ENCODE measurements around the gene NUCB2.
"Not testable (repeated sequence)": the region's sequence is repeated elsewhere in the genome, so short reads cannot be mapped to it uniquely, and the experiment has no call there.

NUCB2 gene
- 11.1 to 32.8 (median 22.2) reads per million in 3 experiments for total RNA-seq

DNA sequence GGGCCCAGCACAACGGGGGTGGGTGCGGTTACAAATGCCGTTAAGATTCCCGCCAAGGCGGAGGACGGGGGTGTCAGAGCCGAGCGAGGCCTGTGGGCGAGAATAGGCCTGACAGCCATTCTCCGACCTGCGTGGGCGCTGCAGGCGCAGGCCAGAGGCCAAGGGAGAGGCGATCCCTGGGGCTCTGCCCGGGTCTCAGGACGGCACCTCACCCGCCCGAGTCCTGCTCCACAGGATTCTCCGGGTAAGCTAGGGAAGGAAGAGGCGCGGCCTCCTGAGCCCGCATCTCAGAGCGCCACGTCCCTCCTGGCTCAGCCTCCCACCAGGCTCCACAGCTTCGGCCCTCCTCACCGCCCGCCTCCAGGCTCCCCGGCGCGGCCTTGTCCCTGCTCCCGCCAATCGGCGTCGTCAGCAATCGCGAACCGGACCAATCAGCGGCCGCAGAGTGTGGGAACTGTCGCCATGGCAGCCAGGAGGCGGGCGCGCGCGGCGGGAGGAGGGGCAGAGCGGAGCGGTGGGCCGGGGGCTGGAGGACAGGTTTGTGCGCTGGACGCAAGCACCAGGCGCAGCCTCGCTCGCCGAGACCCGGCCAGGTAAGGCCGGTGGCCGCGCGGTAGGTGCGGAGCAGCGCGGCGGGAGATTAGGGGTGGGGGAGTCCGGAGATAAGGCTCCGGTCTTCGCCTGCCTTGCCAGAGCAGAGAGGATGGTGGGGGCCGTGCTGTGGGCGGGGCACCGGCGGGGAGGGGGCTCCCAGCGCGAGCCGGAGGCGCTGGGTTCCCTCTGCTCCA lies at the start of gene NUCB2:
Gene NUCB2 (plus strand): TSS at position 504 of the 788 bp plus-strand sequence. CDS start 18,585 bp downstream, outside the sequence.
- peak; percentile 93 for DNase-seq

DNA sequence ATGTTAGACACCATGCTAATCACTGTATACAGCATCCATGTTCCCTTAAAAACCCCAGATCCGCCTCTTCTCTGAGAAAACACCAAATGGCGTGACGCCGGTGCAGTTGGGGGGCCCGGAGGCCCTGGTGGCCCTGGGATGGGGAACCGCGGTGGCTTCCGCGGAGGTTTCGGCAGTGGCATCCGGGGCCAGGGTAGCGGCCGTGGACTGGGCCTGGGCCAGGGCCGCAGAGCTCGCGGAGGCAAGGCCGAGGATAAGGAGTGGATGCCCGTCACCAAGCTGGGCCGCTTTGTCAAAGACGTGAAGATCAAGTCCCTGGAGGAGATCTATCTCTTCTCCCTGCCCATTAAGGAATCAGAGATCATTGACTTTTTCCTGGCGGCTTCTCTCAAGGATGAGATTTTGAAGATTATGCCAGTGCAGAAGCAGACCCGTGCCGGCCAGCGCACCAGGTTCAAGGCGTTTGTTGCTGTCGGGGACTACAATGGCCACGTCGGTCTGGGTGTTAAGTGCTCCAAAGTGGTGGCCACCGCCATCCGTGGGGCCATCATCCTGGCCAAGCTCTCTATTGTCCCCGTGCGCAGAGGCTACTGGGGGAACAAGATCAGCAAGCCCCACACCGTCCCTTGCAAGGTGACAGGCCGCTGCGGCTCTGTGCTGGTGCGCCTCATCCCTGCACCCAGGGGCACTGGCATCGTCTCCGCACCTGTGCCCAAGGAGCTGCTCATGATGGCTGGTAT lies 48.2 kb upstream of the NUCB2 start:
- not testable (repeated sequence) for DNase-seq

DNA sequence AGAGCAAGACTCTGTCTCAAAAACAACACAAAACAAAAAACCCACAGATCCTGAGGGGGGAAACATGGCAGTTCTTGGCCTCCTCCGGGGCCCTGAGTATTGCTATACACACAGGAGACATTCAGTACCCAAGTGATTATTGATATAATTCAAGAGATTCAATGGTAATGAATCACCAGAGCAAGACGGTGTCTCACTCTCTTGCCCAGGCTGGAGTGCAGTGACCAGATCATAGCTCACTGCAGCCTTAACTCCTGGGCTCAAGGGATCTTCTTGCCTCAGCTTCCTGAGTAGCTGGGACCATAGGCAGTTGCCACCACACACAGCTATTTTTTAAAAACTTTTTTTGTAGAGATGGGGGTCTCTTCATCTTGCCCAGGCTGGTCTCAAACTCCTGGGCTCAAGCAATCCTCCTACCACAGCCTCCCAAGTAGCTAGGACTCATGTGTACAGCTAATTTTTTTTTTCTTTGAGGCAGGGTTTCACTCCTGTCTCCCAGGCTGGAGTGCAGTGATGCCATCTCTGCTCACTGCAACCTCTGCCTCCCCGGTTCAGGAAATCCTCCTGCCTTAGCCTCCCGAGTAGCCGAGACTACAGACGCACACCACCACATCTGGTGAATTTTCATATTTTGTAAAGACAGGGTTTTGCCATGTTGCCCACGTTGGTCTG lies 46.9 kb upstream of the NUCB2 start:
- no peak for DNase-seq

DNA sequence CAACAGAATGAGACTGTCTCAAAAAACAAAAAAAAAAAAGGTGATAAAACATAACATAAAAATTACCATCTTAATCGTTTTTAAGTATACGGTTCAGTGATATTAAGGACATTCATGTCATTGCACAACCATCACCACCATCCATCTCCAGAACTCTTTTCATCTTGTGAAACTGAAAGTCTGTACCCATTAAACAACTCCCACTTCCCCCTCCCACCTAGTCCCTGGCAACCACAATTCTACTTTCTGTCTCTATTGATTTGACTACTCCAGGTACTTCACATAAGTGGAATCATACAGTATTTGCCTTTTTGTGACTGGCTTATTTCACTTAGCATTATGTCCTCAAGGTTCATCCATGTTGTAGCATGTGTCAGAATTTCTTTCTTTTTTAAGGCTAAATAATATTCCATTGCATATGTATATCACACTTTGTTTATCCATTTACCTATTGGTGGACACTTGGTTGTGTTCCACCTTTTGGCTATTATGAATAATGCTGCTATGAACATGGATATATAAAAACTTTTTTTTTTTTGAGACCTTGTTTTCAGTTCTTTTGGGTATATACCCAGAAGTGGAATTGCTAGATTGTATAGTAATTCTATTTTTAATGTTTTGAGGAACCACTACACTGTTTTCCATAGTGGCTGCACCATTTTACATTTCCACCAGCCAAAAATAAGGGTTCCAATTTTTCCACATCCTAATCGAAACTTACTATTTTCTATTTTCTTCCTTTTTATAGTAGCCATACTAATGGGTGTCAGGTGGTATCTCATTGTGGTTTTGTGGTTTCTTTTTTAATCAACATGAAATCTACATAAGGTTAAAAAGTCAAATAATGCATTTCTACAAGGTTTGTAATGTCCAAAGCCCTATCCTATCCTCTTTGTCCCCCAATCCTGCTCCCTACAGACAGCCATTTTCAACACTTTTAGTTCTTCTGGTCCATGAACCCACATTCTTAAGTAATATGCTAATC lies 45.4 kb upstream of the NUCB2 start:
- peak; percentile 42 for DNase-seq

DNA sequence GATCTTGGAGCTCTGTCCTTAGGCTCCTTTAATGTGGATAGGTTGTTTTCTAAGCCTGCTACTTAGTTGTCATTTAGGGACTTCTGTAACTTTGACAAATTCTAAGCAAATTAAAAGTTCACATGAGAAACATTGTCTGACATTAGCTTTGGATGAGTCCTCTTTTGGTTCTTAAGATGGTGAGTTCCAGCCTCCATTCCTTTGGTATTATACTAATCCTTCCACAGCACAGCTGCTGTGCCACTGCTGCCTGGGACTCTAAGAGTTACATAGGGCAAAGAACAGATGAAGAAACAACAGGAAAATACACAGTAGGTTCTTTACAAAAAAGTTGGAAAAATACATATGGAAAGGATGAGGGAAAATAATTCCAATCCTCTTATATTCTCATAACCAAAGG lies 43.4 kb upstream of the NUCB2 start:
- no peak for DNase-seq

DNA sequence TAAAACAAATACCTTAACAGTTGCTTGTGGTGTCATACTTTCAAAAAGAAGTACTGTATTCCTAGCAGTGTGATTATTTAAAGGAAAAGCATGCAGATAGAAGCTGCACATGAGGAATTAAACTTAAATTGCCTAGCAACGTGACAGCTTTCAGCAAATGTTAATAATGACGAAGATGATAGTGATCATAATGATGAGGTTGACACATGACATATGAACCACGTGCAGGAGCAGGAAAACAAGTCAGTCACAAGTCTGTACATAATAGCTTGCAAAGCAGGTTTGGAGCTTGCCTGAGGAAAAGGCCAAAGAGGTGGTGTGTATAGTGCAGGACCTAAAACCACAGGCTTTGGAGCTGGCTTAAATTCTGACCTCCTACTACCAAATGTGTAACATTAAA lies 38.2 kb upstream of the NUCB2 start:
- DNase-seq: no peak

DNA sequence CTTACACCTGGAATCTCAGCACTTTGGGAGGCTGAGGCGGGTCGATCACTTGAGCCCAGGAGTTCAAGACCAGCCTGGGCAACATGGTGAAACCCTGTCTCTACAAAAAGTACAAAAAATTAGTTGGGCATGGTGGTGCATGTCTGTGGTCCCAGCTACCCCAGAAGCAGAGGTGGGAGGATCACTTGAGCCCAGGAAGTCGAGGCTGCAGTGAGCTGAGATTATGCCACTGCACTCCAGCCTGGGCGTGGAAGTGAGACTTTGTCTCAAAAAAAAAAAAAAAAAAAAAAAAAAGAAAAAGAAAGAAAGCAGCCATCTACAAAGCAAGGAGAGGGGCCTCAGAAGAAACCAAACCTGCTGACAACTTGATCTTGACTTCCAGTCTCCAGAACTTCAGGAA lies 36.6 kb upstream of the NUCB2 start:
- DNase-seq: not testable (repeated sequence)

DNA sequence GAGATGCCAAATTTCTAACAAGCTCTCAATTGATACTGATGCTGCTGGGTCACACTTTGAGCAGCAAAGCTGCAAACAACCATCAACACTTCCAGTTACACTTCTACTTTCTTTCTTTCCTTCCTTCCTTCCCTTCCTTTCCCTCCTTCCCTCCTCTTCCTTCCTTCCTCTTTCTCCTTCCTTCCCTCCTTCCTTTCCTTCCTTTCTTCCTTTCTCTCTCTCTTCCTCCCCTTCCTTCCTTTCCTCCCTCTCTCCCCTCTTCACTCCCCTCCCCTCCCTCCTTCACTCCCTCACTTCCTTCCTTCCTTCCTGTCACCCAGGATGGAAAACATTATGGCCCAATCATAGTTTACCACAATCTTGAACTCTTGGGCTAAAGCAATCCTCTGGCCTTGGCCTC lies 35.8 kb upstream of the NUCB2 start:
- DNase-seq: no peak

DNA sequence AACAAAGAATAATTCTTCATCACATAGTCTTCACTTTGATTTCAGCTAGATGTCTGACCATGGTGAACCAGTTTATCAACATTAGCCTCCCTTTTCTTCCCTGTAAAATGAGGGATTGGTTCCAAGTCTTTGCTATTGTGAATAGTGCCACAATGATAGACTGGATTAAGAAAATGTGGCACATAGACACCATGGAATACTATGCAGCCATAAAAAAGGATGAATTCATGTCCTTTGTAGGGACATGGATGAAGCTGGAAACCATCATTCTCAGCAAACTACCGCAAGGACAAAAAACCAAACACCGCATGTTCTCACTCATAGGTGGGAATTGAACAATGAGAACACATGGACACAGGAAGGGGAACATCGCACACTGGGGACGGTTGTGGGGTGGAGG lies 33.6 kb upstream of the NUCB2 start:
- not testable (repeated sequence) for DNase-seq

DNA sequence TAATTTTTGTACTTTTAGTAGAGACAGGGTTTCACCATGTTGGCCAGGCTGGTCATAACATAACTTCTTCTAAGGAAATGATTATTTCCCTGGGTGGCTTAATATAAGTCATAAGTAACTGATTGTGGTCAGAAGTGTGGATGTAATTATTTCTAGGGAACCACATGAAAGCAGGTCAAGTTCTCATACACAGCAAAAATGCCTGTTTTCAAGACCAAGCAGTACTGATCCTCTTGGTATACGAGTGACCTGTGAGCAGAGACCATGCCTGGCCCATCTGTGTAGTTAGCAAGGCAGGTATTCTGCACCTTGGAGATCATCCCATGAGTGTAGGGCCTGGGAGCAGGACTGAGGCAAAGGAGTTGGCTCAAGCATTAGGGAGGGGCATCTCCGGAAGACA lies 32.5 kb upstream of the NUCB2 start:
- no peak for DNase-seq

DNA sequence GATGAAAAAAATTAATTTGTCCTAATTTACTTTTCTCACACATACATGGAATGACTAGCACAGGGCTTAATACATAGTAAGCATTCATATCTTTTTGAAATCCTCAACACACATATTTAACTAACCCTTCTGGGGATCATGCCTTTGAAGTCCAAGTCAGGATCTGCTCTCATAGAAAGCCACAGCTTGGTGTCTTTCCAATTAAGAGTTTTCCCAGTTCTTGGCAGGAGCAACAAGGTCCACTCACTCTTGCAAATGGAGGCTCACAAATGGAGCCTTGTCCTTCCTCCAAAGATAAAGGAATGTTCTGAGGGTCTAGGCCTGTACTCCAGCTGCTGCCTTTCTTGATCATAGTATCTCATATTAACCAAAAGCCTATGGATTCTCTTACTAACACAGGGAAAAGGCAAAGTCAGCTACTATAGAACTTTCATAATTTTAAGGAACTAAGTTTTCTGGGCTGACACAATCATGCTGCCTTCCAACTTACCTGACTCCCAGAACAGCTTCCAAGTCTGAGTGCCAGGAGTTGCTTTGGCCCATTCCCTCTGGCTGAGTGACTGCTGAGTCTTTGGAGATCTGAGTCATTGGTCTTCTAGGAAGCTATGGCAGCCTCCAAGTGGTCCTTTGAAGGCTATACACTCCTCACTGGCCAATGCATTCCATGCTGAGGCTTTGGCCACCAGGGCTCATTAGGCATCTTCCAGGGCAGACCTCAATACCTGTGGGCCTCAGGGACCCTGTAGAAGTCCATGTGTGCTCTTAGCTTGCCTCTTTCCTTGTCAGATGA lies 25.8 kb upstream of the NUCB2 start:
- DNase-seq: no peak

DNA sequence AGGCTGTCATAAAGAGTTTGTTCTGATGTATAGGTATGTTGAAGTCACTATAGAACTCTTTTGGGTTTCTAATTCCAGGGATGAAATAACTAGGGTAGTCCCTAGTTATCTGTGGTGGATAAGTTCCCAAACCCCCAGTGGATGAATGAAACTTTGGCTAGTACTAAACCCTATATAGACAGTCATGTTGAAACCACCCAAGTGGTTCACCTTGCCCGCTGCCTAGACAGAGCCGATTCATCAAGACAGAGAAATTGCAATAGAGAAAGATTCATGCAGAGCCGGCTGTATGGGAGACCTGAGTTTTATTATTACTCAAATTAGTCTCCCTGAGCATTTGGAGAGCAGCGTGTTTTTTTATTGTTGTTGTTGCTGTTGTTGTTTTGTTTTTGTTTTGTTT lies 23.8 kb upstream of the NUCB2 start:
- no peak for DNase-seq

DNA sequence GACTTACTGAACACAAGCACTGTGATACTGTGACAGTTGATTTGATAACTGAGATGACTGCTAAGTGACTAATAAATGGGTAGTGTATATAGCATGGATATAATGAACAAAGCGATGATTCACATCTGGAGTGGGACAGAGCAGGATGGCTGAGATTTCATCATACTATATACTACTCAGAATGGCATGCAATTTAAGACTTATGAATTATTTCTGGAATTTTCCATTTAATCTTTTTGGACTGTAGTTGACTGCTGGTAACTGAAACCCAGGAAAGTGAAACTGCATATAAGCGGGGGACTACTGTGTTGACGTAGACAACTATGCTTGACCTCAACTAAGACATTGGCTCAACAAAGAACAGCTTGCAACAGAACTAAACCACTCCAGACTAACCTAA lies 20.0 kb upstream of the NUCB2 start:
- DNase-seq: no peak

DNA sequence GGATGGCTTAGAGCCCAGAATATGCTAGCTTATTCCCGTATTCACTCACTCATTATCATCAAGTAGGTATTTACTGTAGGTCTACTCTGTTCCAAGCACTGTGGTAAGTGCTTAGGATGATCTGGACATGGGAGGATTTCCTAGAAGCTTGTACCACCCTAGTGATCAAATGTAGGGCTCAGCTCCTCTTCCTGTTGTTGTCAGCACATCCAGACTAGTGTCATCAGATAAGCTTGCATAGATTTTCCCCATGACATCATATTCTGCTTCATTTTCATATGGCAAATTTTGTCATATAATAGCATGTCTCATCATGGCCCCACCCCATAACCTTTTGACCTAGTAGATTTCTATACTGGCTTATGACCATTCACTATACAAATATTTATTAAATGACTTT lies 19.3 kb upstream of the NUCB2 start:
- no peak for DNase-seq

DNA sequence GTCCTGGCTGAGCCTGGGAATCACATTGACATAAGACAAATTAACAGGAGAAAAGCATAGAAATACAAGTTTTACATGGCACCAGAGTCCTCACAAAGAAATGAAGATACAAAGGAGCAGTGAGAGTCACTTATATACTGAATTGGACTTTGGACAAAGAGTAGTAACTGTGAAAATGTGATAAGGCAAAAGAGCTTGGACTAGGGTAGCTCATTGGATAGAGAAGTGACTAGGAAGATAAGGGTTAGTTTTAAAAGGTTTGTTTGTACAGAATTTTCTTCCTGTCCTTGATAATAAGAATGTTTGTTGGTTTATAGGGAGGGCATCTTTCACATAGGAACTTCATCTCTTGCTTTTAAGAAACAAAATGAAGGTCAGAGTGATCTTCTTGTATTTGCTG lies 17.9 kb upstream of the NUCB2 start:
- no peak for DNase-seq

DNA sequence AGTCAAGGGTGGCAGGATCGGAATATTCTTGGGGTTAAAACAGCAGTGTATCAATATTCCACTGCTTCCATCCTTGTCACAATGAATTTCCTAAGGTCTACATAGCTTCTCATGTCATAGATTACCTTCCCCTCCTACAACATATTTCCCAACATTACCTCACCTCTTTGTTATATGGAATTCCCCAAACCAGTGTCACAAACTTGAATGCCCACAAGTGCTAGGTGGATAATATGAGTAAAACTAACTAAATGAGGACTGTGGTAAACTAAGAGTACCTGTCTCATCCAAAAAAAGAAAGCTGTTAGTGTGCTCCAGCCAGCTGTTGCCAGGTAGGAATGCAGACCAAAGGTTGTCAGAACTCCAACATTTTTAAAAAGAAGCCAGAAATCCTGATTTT lies 17.0 kb upstream of the NUCB2 start:
- DNase-seq: no peak

DNA sequence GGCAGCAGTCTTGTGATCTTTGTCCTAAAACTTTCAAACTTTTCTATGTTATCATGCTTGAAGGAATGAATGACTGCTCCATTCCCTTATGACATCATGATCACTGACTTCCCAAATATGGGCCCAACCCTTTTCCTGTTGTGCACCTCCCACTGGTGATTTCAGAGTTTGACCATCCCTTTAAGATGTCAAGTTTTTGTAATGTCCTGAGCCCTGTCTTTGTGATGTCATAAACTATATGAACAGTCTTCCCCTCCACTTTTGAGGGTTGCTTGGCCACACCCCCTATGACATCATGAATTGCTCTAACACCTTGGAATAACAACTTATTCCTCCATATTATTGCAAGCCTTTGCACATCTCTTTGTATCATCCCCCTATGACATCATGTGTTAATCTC lies 16.5 kb upstream of the NUCB2 start:
- DNase-seq: no peak

DNA sequence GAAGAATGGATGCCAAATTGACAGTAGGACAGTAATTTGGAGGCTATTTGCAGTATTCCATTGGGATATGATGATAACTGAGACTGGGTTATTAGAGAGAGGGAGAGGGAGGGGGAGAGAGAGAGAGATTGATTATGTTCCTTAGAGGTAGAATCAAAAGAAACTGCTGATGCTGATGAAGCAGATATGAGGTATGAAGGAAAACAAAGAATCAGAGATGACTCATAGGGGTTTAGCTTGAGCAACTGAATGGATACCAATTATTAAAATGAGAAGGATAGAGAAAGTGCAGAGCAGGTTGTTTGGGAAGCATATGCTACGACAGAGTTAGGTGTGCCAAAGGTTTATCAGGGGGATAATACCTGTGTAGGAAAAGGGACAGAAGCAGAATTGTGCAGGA lies 12.8 kb upstream of the NUCB2 start:
- DNase-seq: no peak

DNA sequence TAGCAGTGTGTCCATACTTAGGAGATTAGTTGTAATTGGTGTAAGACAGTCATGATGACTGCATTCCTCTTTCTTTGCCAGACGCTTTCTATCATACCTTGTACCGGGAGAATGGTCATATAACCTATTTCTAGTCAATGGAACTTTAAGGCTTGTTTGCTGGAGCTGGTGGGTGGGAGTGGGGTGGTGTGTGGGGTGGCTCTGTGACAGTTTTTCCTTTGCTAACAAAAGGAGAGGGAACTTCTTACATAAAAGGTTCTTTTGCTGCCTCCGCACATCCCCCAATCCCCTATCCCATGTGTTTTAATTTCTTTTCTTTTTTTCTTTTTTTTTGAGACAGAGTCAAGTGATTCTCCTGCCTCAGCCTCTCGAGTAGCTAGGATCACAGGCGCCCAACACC lies 9.8 kb upstream of the NUCB2 start:
- DNase-seq: no peak

DNA sequence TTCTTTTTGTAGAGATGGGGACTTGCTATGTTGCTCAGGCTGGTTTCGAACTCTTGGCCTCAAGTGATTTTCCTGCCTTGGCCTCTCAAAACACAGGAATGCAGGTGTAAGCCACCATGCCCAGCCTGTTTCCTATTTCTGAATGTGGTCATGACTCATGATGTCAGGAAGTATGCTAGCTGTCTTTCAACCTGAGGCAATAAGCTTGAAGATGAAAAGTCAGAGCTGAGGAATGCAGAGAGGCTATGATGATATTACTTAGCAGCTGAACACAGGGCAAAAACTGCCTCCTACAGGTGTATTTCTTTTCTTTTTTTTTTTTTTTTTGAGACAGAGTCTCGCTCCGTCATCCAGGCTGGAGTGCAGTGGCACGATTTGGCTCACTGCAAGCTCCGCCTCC lies 9.0 kb upstream of the NUCB2 start:
- DNase-seq: no peak

DNA sequence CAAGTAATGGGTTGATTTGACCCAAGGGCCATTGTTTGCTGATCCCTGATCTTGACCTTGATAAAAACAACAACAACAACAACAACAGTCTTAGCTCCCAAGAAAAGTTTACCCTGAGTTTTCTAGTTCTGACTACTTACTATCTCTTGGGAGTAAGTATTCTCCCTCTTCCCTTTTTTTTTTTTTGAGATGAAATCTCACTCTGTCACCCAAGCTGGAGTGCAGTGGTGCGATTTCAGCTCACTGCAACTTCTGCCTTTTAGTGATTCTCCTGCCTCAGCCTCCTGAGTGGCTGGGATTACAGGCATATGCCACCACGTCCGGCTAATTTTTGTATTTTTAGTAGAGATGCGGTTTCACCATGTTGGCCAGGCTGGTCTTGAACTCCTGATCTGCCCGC lies 8.0 kb upstream of the NUCB2 start:
- DNase-seq: not testable (repeated sequence)

DNA sequence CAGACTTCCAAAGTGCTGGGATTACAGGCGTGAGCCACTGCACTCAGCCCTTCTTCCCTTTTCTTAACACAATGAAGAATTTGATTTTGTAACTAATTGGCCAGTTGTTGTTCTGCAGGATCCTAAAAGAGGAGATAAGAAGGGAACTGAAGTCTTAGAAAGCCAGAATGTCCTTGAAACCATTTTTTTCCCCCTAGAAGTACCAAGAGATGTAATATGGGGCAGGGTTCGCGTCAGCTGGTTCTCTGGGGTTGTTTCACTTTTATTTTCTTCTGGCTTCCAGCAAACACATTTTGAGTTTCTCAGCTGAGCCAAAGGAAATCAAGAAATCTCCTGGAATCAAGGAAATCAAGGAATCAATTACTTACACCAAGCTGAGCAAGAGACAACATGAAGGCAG lies 7.6 kb upstream of the NUCB2 start:
- no peak for DNase-seq
